A673 (cell line): ENCODE results near the gene SDR42E1. TPM values are rescaled to one million over a fixed set of nuclear protein-coding genes. Genes with fewer than 3 reads are reported as not detected.
"Not testable (repeated sequence)": the region's sequence is repeated elsewhere in the genome, so short reads cannot be mapped to it uniquely, and the experiment has no call there.

Source experiments
- BruUV-seq: library from RNA; stranded (reverse); fragments of 400-500 nt; replicated peaks from 2 replicates; lab custom pipeline; 2021; lab: Mats Ljungman, UMichigan
- CTCF ChIA-PET: fragments of 300-600 bp; sonication (Branson Sonifier 250); formaldehyde crosslinking; loops from one replicate; lab custom pipeline; 2022; ENCODE audit warnings: antibody characterized with exemption; lab: Charles Lee
- POLR2A ChIA-PET: fragments of 300-600 bp; sonication (Branson Sonifier 250); formaldehyde crosslinking; loops from one replicate; lab custom pipeline; 2022; ENCODE audit warnings: antibody characterized with exemption; ENCODE audit not compliant: low non-redundant PET; lab: Charles Lee
- DNase-seq: peaks from one replicate; pipeline ENCODE4 v3.0.0-alpha.2; 2015; ENCODE audit warnings: low spot score
- H3K27ac ChIP-seq: fragments of 200-600 bp; sonication (generic); 2 replicates; pipeline ENCODE4 v1.5.1; 2016; ENCODE audit warnings: mixed run types, low read depth, mild to moderate bottlenecking, mixed read lengths, antibody characterized with exemption, low read length; ENCODE audit not compliant: poor library complexity, severe bottlenecking
- H3K27me3 ChIP-seq: fragments of 200-600 bp; sonication (generic); replicated peaks from 2 replicates; pipeline ENCODE4 v1.6.1; 2017; ENCODE audit warnings: mixed run types, low read depth, mild to moderate bottlenecking, mixed read lengths, antibody characterized with exemption, low read length; ENCODE audit not compliant: insufficient read depth, poor library complexity
- H3K36me3 ChIP-seq: fragments of 200-600 bp; sonication (generic); 2 replicates; pipeline ENCODE4 v1.6.1; 2016; ENCODE audit warnings: mixed run types, mild to moderate bottlenecking, mixed read lengths, antibody characterized with exemption, low read length; ENCODE audit not compliant: insufficient read depth, poor library complexity, severe bottlenecking
- H3K4me1 ChIP-seq: fragments of 200-600 bp; sonication (generic); 2 replicates; pipeline ENCODE4 v1.6.1; 2017; ENCODE audit warnings: mixed run types, mild to moderate bottlenecking, mixed read lengths, antibody characterized with exemption, low read length; ENCODE audit not compliant: insufficient read depth, poor library complexity, severe bottlenecking
- H3K4me3 ChIP-seq: fragments of 200-600 bp; sonication (generic); 2 replicates; pipeline ENCODE4 v1.5.1; 2016; ENCODE audit warnings: low read depth, mixed run types, mild to moderate bottlenecking, mixed read lengths, low read length; ENCODE audit not compliant: poor library complexity, severe bottlenecking
- H3K9me3 ChIP-seq: fragments of 200-600 bp; sonication (generic); 2 replicates; pipeline ENCODE4 v1.6.1; 2016; ENCODE audit warnings: mixed run types, low read depth, mild to moderate bottlenecking, mixed read lengths, antibody characterized with exemption, low read length; ENCODE audit not compliant: poor library complexity, severe bottlenecking
- EZH2 ChIP-seq: fragments of 200-600 bp; sonication (generic); IDR thresholded peaks from 2 replicates; pipeline ENCODE4 v1.6.1; 2017; ENCODE audit warnings: borderline replicate concordance, low read depth, mild to moderate bottlenecking, mixed read lengths, antibody characterized with exemption, low read length; ENCODE audit not compliant: poor library complexity, severe bottlenecking
- intact Hi-C: fragments of 100-400 bp; cut with micrococcal nuclease; formaldehyde crosslinking; loops from one replicate; pipeline ENCODE4 v1.10.0; 2022; ENCODE audit not compliant: unreplicated experiment
- total RNA-seq: library from RNA; stranded (reverse); gene quantifications from 2 replicates; pipeline ENCODE4 v1.2.3, GENCODE V29; 2021
- TF ChIP-seq, protein P1 (sequence below): fragments of 300-800, 200-600 bp; sonication (generic); conservative IDR thresholded peaks from 2 replicates; pipeline ENCODE4 v1.5.1; 2017; ENCODE audit warnings: low read depth, mild to moderate bottlenecking, antibody characterized with exemption, low read length, moderate library complexity, mixed read lengths

Gene SDR42E1
- total RNA-seq, 1 experiment from 2014 or later, result not detected

DNA sequence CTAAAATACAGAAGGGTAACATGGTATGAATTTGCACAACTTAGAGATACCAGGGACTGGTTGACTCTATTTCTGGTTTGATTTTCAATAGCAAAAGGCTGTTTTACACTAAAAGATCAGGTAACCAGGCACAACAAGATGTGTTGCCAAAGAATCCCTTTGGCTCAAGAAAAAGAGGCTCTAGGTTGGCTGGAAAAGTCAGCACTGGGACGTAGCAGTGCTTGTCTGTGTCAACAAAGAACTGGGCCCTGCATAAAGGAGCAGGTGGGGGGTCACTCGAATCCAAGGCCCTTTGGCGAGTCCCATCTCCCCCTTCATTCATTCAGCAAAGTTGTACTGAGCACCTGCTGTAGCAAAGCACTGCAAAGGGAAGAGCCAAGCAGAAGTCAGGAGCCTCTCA, 18.4 kb downstream of the SDR42E1 start:
- ChIA-PET CTCF (no interaction called here), POLR2A (no interaction called here)
- no peaks in the 10 kb centered on the region for H3K36me3 ChIP-seq
- DNase-seq, result no peak
- no peaks in the 10 kb centered on the region for H3K4me1 ChIP-seq
- no TSS peak for BruUV-seq
- TF ChIP-seq, protein P1, sequence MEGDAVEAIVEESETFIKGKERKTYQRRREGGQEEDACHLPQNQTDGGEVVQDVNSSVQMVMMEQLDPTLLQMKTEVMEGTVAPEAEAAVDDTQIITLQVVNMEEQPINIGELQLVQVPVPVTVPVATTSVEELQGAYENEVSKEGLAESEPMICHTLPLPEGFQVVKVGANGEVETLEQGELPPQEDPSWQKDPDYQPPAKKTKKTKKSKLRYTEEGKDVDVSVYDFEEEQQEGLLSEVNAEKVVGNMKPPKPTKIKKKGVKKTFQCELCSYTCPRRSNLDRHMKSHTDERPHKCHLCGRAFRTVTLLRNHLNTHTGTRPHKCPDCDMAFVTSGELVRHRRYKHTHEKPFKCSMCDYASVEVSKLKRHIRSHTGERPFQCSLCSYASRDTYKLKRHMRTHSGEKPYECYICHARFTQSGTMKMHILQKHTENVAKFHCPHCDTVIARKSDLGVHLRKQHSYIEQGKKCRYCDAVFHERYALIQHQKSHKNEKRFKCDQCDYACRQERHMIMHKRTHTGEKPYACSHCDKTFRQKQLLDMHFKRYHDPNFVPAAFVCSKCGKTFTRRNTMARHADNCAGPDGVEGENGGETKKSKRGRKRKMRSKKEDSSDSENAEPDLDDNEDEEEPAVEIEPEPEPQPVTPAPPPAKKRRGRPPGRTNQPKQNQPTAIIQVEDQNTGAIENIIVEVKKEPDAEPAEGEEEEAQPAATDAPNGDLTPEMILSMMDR, result no peak
- no peak for TF ChIP-seq EZH2
- H3K9me3 ChIP-seq, result no peaks in the 10 kb centered on the region
- no peak overlapping the region for H3K4me3 ChIP-seq
- H3K27ac ChIP-seq, result no peak overlapping the region
- intact Hi-C loops, result no loop called here
- peaks cover 5% of the 10 kb centered on the region for H3K27me3 ChIP-seq

DNA sequence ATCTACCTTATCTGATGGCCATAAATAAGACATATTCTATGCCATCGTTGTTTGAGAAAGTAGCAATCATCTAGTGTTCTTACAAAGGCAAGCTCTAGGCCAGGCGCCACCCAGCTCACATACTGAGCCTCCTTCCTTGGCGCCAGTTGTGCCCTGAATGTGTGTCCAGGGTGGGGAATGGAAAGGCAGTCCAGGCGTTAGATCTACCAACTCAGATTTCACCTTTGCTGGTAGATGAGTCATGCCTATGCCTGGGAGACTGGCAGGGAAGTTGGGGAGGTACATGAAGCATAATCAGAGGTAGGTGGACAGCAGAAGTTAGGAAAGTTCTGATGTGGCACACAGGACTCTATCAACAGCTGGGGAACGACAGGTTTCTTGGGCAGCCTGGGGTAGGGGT, 23.6 kb downstream of the SDR42E1 start:
- BruUV-seq, result no TSS peak
- CTCF ChIA-PET, result no interaction called here

DNA sequence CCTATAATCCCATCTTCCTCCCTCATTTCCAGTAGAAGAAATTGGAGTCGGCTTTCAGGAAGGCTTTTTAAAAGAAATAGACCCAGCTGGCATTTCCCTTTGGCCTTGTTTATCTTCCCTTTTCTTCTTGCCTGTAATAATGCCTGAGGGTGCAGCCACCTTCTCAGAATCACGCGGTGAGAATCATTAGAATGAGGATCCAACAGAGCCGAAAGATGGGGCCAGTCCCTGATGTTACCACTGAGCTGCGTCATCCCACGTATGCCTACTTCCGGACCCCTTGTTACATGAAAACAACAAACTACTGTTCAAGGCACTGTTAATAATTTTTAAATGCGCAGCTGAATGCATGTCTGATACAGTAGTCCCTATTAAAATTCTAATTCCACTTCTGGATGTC, 24.1 kb downstream of the SDR42E1 start:
- no peaks in the 10 kb centered on the region for H3K36me3 ChIP-seq
- H3K4me3 ChIP-seq, result no peak overlapping the region
- BruUV-seq, result no TSS peak
- intact Hi-C loops, result no loop called here
- DNase-seq, result no peak
- H3K27ac ChIP-seq, result no peak overlapping the region
- no peaks in the 10 kb centered on the region for H3K9me3 ChIP-seq
- no peak for TF ChIP-seq EZH2
- TF ChIP-seq, protein P1, result no peak
- H3K27me3 ChIP-seq, result peaks cover 9% of the 10 kb centered on the region
- ChIA-PET POLR2A (no interaction called here), CTCF (no interaction called here)
- H3K4me1 ChIP-seq, result no peaks in the 10 kb centered on the region

More for the DNA sequence above, 23.6 kb downstream of the SDR42E1 start:
- Histone ChIP-seq H3K9me3 (no peaks in the 10 kb centered on the region), H3K27me3 (peaks cover 9% of the 10 kb centered on the region), H3K27ac (no peak overlapping the region), H3K4me3 (no peak overlapping the region), H3K4me1 (no peaks in the 10 kb centered on the region), H3K36me3 (no peaks in the 10 kb centered on the region)
- intact Hi-C loops, result no loop called here
- no peak for DNase-seq
- POLR2A ChIA-PET, result no interaction called here
- TF ChIP-seq EZH2, result no peak
- TF ChIP-seq, protein P1, result no peak

DNA sequence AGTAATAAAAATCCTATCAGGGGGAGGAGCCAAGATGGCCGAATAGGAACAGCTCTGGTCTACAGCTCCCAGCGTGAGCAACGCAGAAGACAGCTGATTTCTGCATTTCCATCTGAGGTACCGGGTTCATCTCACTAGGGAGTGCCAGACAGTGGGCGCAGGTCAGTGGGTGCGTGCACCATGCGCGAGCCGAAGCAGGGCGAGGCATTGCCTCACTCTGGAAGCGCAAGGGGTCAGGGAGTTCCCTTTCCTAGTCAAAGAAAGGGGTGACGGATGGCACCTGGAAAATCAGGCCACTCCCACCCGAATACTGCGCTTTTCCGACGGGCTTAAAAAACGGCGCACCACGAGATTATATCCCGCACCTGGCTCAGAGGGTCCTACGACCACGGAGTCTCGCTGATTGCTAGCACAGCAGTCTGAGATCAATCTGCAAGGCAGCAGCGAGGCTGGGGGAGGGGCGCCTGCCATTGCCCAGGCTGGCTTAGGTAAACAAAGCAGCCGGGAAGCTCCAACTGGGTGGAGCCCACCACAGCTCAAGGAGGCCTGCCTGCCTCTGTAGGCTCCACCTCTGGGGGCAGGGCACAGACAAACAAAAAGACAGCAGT, 33.8 kb downstream of the SDR42E1 start:
- H3K4me1 ChIP-seq, CTCF ChIA-PET, H3K9me3 ChIP-seq, intact Hi-C loops, BruUV-seq, H3K36me3 ChIP-seq, DNase-seq, H3K27ac ChIP-seq, H3K4me3 ChIP-seq, H3K27me3 ChIP-seq, POLR2A ChIA-PET: not testable (repeated sequence)
